ELR (cell line): ENCODE results near the gene CBFA2T3.

Experiments used
- DNase-seq: peaks from one replicate; pipeline ENCODE4 v3.0.0-alpha.2; 2015; ENCODE audit warnings: low read depth

Gene CBFA2T3

GRCh38 chr16:88939245-88939971 lies 37.6 kb downstream of the CBFA2T3 start:
- DNase-seq, result no peak

DNA sequence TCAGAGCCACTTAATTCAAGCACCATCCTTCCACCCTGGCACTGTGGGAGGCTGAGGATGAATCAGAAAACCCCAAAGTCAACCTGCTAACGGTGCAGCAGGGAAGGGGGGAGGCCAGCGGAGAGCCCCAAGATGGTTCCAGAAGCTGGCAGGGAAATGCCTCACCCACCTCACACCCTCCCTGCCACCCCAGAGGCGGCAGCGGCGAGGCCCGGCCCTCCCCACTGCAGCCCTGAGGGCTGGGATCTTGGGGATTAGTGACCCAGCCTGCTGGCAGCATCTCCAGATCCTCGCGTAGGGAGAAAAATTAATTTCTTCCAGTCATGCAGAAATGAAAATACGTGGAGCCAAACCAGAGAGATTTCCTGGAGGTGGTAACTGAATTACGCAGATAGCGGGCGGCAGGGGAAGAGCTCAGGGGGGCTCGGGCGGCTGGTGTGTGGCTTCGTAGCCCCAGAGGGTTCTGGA lies 38.2 kb downstream of the CBFA2T3 start:
- no peak for DNase-seq

- no peak for DNase-seq
Observed at GRCh38 chr16:88938119-88938776, 38.8 kb downstream of the CBFA2T3 start.

- no peak for DNase-seq
Observed at GRCh38 chr16:88937206-88937621, 39.8 kb downstream of the CBFA2T3 start.

- DNase-seq, result no peak
Observed at GRCh38 chr16:88936556-88937205, 40.3 kb downstream of the CBFA2T3 start.

GRCh38 chr16:88936008-88936555 lies 40.9 kb downstream of the CBFA2T3 start:
- DNase-seq, result no peak

DNA sequence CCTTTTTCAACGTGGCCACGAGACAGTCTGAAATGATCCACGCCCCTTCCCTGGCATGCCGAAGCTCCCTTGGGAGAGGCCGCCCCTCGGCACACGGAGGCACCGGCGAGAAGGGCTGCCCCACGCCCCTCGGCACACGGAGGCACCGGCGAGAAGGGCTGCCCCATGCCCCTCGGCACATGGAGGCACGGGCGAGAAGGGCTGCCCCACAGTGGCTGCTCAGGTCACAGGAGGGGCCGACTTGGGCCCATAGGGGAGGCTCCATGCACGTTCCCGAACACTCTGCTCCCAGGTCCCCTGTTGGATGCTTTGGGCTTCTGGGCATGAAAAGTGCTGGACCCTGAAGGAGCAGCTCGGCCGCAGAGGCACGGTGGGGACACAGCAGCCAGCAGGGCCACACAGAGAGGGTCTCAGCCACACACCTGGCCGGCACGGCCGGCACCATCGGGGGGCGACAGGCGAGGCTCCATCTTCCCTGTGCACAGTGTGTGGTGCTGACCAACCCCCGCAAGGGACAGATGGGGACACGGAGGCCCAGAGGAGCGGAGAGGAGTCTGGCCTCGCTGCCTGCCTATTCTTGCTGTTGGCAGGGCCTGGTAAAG lies 42.8 kb downstream of the CBFA2T3 start:
- DNase-seq, result no peak

DNA sequence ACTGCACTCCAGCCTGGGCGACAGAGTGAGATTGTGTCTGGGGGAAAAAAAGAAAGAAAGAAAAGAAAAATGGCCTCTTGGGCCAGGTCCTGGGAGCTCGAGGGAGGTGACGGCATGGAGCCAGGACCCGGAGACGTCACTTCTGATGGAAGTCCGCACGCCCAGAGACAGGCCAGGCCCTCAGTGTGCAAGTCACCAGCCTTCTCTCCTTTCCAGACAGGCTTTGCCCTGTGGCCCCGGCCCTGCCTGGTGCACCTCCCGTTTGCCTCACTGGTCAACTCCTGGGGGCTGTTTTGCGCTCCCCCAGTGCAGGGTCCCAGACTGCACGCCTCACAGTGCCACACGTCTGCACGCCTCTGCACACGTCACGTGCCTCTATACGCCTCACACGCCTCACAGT lies 44.1 kb downstream of the CBFA2T3 start:
- no peak for DNase-seq

GRCh38 chr16:88931936-88932335 lies 45.1 kb downstream of the CBFA2T3 start:
- DNase-seq, result no peak

GRCh38 chr16:88931373-88931900 lies 45.6 kb downstream of the CBFA2T3 start:
- no peak for DNase-seq

GRCh38 chr16:88930716-88931115 lies 46.3 kb downstream of the CBFA2T3 start:
- no peak for DNase-seq

DNA sequence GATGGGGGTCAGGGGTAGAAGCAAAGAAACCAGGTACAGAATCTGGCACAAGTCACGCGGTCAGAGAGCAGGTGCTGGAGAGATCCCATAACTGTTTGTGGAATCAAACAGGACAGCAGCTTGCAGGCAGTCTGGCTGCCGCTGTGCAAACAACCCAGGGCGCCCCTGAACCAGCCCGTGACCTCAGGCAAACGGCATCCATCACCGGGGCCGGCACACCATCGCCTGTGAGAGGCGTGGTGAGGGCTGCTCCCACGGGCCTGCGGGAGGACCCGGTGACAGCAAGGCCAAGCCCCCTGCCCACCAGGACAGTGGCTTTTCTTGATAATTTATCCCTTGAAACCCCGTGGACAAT lies 47.9 kb downstream of the CBFA2T3 start:
- DNase-seq, result no peak

GRCh38 chr16:88928405-88929090 lies 48.5 kb downstream of the CBFA2T3 start:
- DNase-seq, result no peak

DNA sequence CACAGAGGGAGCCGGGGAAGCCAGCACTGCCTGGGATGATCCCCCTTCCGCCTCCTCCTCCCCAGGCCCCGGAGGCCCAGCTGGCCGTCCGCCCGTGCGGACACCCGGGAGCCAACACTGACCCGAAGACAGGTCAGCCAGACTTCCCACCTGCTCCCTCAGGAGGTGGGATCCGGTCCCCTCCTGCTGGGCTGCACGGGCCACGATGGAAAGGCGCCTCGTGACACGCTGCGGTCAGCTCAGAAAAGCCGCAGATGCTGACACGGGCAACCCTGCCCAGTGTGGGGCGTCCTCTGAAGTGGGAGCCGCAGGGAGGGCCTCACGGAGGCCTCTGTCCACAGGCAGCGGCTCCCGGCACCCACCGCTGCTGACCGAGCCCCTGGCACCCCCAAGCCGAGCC lies 49.3 kb downstream of the CBFA2T3 start:
- no peak for DNase-seq

DNA sequence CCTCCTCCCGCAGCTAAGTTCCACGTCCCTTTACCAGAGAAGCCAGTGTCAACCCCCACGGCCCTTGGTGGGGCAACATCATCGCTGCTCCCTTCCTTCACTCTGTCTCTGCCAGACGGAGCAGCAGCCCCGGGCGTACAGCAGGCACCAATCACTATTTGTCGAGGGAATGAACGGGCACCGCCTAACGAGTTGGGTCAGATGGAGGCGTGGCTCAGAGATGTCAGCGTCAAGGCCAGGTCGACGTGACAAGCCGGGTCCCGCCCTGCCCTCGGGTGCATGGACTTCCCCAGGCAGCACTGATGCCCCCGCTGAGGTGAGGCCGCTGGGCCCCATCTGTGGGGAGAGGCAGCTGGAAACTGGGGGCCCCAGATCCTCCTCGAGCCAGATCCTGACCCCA lies 50.0 kb downstream of the CBFA2T3 start:
- no peak for DNase-seq

- DNase-seq, result peak; percentile 60
Observed at GRCh38 chr16:88926374-88926990, 50.5 kb downstream of the CBFA2T3 start.

DNA sequence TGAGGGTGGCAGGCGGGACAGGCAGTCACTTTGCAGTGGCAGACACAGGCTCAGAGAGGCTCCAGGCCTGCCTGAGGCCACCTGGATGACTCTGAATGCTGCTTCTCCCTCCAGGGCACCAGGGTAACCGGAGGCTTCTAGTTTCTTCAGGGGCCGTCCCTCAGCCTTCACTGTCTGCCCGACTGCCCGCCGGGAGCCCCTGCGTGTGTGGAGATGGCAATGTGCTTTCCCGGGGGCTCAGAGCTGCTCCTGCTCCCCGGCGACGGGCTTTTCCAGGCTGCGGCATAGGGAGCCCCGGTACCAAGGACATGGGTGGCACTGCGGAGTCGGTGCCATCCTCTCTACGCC lies 51.5 kb downstream of the CBFA2T3 start:
- no peak for DNase-seq

- DNase-seq, result peak; percentile 93
Observed at GRCh38 chr16:88924834-88925539, 52.0 kb downstream of the CBFA2T3 start.

DNA sequence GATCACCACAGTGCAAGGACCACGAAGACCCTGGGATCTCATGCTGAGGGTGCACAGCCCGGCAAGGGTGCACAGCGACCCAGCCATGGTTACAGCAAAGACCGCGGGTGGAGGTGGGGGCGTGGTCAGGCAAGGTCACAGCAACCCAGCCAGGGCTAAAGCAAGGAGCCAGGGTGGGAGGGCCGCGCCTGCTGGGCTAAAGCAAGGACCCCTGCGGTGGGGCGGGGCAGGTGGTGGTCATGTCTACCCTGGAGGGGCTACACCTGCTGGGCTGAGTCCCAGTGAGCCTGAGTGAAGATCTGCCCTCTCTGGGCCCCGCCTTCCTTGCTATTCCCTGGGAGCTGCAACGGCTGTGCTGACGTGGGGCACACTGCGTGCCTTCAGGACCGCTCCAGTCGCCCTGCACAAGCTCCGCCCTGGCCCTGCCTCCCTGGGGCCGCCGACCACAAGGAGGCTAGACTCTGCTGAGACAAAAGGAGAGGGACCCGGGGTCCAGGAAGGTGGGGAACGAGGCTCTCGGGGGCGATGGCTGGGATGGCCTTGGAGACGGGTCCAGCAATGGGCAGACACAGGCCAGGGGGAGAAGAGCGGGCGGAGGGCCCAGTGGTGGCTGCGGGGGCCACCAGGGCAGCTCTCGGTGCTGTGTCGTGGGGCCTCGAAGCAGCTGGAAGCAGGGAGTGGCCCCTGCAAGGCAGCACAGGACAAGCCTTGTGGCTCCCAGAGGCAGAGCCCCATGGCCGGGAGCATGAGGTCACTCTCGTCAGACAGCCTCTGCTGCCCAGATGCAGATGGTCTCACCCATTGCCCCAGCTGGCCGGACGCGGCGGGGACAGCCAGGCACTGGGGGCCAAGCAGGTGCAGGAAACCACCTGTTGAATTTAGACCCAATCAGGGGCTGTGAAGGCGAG lies 52.8 kb downstream of the CBFA2T3 start:
- DNase-seq, result no peak

GRCh38 chr16:88923450-88923849 lies 53.6 kb downstream of the CBFA2T3 start:
- no peak for DNase-seq
